ENCODE data around the gene CDH24. TPM values are rescaled to one million over a fixed set of nuclear protein-coding genes. Genes with fewer than 3 reads are reported as not detected.

The CDH24 gene
- total RNA-seq, 1 experiment from 2014 or later, result 14.8 TPM

DNA sequence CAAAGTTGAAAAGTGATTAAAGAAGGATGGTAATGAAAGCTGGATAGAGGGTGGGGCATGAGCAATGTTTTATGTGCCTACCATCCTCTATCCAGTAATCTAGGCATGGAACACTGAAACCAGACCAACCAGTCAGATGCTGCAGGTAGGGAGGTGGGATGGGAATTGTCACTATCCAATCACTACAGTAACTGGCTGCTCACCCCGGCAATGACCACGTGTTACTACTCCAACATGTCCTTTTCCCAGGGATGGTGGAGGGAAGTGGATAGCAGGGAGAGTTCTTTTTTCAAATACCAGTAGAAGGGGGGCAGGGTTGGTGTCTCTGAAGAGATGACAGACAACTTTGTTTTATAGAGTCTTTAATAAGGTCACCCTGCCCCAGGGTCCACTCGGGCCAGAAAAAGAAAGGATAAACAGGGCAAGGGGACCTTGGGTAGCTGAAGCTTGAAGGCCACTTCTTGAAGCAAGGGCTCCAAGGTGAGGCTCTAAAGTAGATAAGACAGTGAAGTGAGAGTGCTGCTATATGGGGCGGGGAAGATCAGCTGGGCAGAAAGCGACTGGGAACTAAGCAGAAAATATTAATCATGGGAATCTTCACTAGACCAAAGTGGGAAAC lies 14.7 kb upstream of the CDH24 start:
- H2AFZ ChIP-seq (ENCODE audit: low read length), result no peak overlapping the region
- no peaks in the 10 kb centered on the region for H3K9me2 ChIP-seq (replicated peaks; ENCODE audit: low read length)
- H3K27ac ChIP-seq (ENCODE audit: low read length), result peak overlapping the region; percentile 57
- peak overlapping the region; percentile 94 for H3K4me3 ChIP-seq (ENCODE audit: low read length)
- peak overlapping the region; percentile 95 for H3K9ac ChIP-seq (ENCODE audit: low read length)
- H4K20me1 ChIP-seq (ENCODE audit: low read length), result peaks cover 18% of the 10 kb centered on the region
- TF ChIP-seq EZH2phosphoT487 (IDR thresholded peaks at IDR 0.05; ENCODE audit: borderline replicate concordance, low read length), result no peak
- no peak for TF ChIP-seq EZH2 (IDR thresholded peaks at IDR 0.05; ENCODE audit: low read length, unreplicated experiment)
- TF ChIP-seq, protein P1, sequence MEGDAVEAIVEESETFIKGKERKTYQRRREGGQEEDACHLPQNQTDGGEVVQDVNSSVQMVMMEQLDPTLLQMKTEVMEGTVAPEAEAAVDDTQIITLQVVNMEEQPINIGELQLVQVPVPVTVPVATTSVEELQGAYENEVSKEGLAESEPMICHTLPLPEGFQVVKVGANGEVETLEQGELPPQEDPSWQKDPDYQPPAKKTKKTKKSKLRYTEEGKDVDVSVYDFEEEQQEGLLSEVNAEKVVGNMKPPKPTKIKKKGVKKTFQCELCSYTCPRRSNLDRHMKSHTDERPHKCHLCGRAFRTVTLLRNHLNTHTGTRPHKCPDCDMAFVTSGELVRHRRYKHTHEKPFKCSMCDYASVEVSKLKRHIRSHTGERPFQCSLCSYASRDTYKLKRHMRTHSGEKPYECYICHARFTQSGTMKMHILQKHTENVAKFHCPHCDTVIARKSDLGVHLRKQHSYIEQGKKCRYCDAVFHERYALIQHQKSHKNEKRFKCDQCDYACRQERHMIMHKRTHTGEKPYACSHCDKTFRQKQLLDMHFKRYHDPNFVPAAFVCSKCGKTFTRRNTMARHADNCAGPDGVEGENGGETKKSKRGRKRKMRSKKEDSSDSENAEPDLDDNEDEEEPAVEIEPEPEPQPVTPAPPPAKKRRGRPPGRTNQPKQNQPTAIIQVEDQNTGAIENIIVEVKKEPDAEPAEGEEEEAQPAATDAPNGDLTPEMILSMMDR (conservative IDR thresholded peaks at IDR 0.05; ENCODE audit: low read depth, low read length), result no peak
- H3K27me3 ChIP-seq (ENCODE audit: low read length), result no peaks in the 10 kb centered on the region
- CTCF ChIA-PET, result interaction anchor here (0.6 to 1.7 kb wide), 7 partner anchors 9 to 141 kb away, joined by 3 to 11 read pairs (median 4); partner anchors contain the start of genes ACIN1 and C14orf119
- H3K4me2 ChIP-seq (ENCODE audit: low read length), result peak overlapping the region; percentile 98
- H3K4me1 ChIP-seq (ENCODE audit: insufficient read depth, low read length), result peaks cover 41% of the 10 kb centered on the region
- peaks cover 49% of the 10 kb centered on the region for H3K36me3 ChIP-seq (ENCODE audit: low read depth, low read length)
- H3K79me2 ChIP-seq (ENCODE audit: low read length), result peaks cover 47% of the 10 kb centered on the region
- H3K9me3 ChIP-seq (ENCODE audit: low read length), result no peaks in the 10 kb centered on the region
- H3F3A ChIP-seq (ENCODE audit: low read length, unreplicated experiment), result peaks cover 4% of the 10 kb centered on the region
- no TSS peak for BruUV-seq (replicated peaks)
- POLR2A ChIA-PET (ENCODE audit: unreplicated experiment), result interaction anchor here (0.9 to 1.6 kb wide), 3 partner anchors 23 to 249 kb away, joined by 4 to 12 read pairs (median 4); partner anchors contain the start of genes ACIN1, C14orf119 and PABPN1
- intact Hi-C loops (cut with micrococcal nuclease), result loop anchor here (10.0 kb wide), 1 partner anchor 483 kb away; the partner anchor contains the start of genes THTPA and ZFHX2
- ATAC-seq, result peak; percentile 57
- DNase-seq, result peak; percentile 69

DNA sequence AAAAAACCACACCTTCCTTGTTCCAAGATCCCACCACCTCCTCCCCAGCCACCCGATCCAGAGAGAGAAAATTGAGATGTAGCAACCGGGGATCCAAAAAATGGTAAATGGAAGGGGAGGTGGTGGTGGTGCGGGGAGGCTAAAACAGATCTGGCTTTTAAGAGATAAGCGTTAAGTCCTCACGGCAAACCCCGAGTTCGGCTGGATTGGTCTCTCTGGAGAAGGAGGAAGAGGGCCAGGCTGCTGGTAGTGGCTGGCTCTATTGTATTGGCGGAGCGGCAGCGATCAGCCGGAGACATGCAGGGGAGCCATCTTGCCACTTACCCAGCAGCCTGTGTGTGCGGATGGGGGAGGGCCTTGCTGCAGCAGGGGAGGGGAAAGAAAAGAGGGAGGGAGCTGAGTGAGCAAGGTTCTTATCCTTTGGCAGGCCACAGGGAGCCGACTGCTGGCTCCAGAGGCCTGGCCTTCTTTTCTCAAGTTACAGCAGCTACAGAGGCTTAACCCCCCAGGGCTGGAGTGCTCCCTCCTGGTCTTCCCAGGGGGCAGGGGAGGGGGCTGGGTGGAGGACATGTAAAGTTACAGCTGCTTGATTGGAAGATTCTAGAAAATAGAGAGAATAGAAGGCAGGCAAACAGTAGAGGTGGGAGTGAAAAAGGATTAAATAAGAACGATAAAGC lies 14.1 kb upstream of the CDH24 start:
- Histone ChIP-seq H3K4me2 (ENCODE audit: low read length) (peak overlapping the region; percentile 98), H3F3A (ENCODE audit: low read length, unreplicated experiment) (peaks cover 4% of the 10 kb centered on the region), H4K20me1 (ENCODE audit: low read length) (peaks cover 23% of the 10 kb centered on the region), H3K4me1 (ENCODE audit: insufficient read depth, low read length) (peaks cover 41% of the 10 kb centered on the region), H3K79me2 (ENCODE audit: low read length) (peaks cover 52% of the 10 kb centered on the region), H3K9ac (ENCODE audit: low read length) (peak overlapping the region; percentile 95), H3K27me3 (ENCODE audit: low read length) (no peaks in the 10 kb centered on the region), H3K9me3 (ENCODE audit: low read length) (no peaks in the 10 kb centered on the region), H3K36me3 (ENCODE audit: low read depth, low read length) (peaks cover 49% of the 10 kb centered on the region), H3K4me3 (ENCODE audit: low read length) (peak overlapping the region; percentile 94), H3K27ac (ENCODE audit: low read length) (peak overlapping the region; percentile 57), H3K9me2 (replicated peaks; ENCODE audit: low read length) (no peaks in the 10 kb centered on the region), H2AFZ (ENCODE audit: low read length) (peak overlapping the region; percentile 56; the same call in 1 of the 2 replicates)
- CTCF ChIA-PET, result interaction anchor here (0.6 to 1.7 kb wide), 8 partner anchors 9 to 427 kb away, joined by 3 to 11 read pairs (median 4); partner anchors contain the start of genes ACIN1, C14orf119 and OR6J1
- POLR2A ChIA-PET (ENCODE audit: unreplicated experiment), result interaction anchor here (0.9 to 1.2 kb wide), 2 partner anchors 24 to 250 kb away, joined by 4 to 12 read pairs; partner anchors contain the start of genes ACIN1, C14orf119 and PABPN1
- intact Hi-C loops (cut with micrococcal nuclease), result loop anchor here (10.0 kb wide), 1 partner anchor 483 kb away; the partner anchor contains the start of genes THTPA and ZFHX2
- ATAC-seq (peak; percentile 91), DNase-seq (peak; percentile 84)
- BruUV-seq (replicated peaks), result no TSS peak
- TF ChIP-seq EZH2 (IDR thresholded peaks at IDR 0.05; ENCODE audit: low read length, unreplicated experiment) (no peak), EZH2phosphoT487 (IDR thresholded peaks at IDR 0.05; ENCODE audit: borderline replicate concordance, low read length) (no peak)
- TF ChIP-seq, protein P1 (conservative IDR thresholded peaks at IDR 0.05; ENCODE audit: low read depth, low read length), result no peak

Data from PC-3 (cell line).